ENCODE results near the gene CNTNAP2.

Gene CNTNAP2

DNA sequence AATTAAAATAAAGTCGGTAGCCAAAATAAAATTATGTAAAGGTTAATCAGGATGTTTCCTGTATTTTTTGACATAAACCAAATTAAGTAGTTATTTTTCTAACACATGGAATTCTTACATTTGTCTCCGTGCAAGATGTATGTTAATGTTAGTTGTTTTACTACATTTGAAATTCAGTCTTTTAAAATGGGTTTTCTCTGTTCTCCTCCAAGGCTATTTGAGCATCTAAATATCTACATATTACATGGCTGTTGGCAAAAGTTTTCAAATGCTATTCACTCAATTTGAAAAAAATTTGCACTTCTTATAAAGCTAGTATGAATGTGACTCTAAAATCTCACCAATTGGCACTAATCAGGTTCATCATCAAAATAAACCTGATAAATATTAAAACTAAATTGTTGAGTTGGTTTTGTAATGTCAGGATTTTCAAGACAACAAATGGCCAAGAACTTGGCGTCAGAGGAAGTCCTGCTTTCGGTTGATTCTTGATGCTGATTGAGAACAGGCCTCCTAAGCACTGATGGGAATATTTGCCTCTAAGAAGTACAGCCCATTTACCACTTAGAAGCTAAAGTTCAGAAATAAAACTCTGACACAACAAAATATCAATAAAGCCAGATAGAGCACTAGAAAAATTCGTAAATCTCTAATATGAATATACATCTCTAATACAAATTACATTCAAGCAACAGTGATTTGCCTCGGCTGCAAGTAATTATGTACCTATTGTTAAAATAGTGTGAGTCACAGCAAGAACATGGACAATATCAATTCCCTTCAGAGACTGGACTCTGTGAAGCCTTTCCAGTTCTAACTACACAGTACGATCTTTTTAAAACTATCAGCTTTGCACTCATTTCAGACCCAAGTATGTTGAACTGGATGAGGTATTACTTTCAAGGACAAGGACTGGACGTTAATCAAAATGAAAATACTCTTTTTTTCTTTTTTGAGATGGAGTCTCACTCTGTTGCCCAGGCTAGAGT is 1740.8 kb downstream of the CNTNAP2 start:
- TF ChIP-seq, protein P1, sequence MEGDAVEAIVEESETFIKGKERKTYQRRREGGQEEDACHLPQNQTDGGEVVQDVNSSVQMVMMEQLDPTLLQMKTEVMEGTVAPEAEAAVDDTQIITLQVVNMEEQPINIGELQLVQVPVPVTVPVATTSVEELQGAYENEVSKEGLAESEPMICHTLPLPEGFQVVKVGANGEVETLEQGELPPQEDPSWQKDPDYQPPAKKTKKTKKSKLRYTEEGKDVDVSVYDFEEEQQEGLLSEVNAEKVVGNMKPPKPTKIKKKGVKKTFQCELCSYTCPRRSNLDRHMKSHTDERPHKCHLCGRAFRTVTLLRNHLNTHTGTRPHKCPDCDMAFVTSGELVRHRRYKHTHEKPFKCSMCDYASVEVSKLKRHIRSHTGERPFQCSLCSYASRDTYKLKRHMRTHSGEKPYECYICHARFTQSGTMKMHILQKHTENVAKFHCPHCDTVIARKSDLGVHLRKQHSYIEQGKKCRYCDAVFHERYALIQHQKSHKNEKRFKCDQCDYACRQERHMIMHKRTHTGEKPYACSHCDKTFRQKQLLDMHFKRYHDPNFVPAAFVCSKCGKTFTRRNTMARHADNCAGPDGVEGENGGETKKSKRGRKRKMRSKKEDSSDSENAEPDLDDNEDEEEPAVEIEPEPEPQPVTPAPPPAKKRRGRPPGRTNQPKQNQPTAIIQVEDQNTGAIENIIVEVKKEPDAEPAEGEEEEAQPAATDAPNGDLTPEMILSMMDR (IDR thresholded peaks at IDR 0.05; ENCODE audit: control insufficient read depth, extremely low read depth, insufficient read depth) = no peak
- no peak for DNase-seq (ENCODE audit: low read depth)
- H3K4me3 ChIP-seq (ENCODE audit: low read depth, low read length) = no peak overlapping the region

DNA sequence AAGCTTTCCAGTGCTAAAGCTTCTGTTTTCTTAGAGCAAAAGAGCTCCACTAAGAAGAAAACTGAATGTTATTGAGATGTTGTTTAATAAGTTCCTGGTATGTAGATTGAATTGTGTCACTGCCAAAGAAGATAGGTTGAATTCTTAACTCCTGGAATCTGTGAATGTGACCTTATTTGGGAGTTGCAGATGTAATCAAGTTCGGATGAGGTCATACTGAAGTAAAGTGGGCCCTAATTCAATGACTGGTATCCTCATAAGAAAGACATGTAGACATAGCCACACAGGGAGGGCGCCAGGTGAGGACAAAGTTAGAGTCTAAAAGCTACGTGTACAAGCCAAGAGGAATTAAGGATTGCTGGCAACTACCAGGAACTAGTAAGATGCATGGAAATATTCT is 1741.8 kb downstream of the CNTNAP2 start:
- no peak overlapping the region for H3K4me3 ChIP-seq (ENCODE audit: low read depth, low read length)
- TF ChIP-seq, protein P1 (IDR thresholded peaks at IDR 0.05; ENCODE audit: control insufficient read depth, extremely low read depth, insufficient read depth) = no peak
- no peak for DNase-seq (ENCODE audit: low read depth)

DNA sequence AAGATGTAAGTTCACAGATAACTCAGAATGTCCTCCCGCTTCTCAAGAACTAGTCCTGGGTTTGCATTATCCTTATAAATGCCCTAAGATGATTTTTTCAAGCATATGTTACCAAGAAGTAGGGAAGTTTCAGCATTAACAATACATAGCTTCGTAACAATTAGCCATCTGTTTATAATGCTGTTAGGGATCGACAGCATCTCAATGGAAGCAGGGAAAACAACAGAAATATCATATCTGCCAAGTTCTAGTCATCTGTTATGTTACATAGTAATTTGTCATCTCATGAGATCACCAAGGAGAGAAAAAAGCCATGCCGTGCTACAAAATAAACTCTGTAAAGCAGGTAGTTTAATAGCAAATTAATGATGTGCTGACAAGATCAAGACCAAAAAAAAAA is 1742.4 kb downstream of the CNTNAP2 start:
- H3K4me3 ChIP-seq (ENCODE audit: low read depth, low read length) = no peak overlapping the region
- TF ChIP-seq, protein P1 (IDR thresholded peaks at IDR 0.05; ENCODE audit: control insufficient read depth, extremely low read depth, insufficient read depth) = no peak
- DNase-seq (ENCODE audit: low read depth) = no peak

DNA sequence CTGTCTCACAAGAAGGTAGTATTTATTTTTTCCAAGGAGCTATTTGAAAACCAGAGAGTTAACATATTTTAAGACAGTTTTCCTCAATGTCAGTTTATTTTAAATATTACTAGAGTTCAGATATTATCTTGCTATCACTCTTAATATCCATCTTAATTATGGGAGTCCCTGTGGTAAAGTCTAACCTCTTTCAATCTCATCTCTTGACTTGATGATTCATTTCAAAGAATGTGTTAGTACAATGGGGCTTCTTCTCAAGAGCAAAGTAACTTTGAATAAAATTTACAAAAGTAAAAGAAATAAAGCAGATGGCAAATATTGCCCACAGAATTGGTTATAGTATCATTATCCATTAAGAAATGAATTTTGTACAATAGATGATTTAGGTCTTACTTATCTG is 1742.9 kb downstream of the CNTNAP2 start:
- no peak for DNase-seq (ENCODE audit: low read depth)
- TF ChIP-seq, protein P1 (IDR thresholded peaks at IDR 0.05; ENCODE audit: control insufficient read depth, extremely low read depth, insufficient read depth) = no peak
- H3K4me3 ChIP-seq (ENCODE audit: low read depth, low read length) = no peak overlapping the region

DNA sequence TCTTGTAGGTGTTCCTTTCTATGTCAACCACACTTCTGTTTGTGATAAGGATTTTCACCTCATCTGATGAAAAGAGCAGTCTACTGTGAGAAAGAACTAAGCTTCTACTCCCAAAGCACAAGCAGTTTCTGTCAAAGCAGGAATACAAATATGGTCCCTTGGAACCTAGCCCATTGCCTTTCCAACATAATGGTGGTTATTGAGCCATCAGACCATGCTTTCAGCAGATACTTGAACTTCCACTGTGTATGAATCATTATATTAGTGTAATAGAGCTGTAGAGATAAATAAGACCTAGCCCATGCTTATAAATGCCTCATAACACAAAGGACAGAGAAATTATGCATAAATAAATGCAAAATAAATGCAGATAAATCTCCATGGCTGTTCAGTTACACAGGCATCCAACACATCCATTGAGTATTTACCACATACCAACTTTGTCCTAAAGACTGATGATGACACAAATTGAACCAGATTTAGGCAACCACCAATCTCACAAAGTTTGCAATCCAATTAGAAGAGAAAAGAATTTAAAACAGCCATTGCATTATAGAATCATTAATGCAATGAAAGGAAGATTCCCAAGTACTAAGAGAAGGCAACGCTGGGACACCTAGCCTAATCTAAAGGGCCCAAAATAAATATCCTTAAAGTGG is 1744.6 kb downstream of the CNTNAP2 start:
- no peak for DNase-seq (ENCODE audit: low read depth)
- TF ChIP-seq, protein P1 (IDR thresholded peaks at IDR 0.05; ENCODE audit: control insufficient read depth, extremely low read depth, insufficient read depth) = no peak
- H3K4me3 ChIP-seq (ENCODE audit: low read depth, low read length) = no peak overlapping the region

DNA sequence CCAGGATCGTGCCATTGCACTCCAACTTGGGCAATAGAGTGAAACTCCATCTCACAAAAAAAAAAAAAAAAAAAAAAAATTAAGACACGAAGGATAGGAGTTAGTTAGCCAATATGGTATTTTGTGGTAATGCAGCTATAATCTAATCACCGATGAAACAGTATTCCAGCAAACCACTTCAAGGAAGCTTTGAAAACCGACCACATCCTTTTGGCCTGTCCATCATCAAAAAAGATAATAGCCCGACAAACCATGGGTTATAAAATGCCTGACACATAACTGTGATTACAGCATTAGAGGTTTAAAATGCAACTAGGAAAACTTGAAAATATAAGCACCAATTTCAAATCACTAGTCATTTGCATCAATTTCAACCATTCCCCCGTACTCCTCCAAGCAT is 1745.3 kb downstream of the CNTNAP2 start:
- no peak overlapping the region for H3K4me3 ChIP-seq (ENCODE audit: low read depth, low read length)
- DNase-seq (ENCODE audit: low read depth) = no peak
- TF ChIP-seq, protein P1 (IDR thresholded peaks at IDR 0.05; ENCODE audit: control insufficient read depth, extremely low read depth, insufficient read depth) = no peak
